GM12878 (cell line): ENCODE data around the gene COMMD1. TPM values are rescaled to one million over a fixed set of nuclear protein-coding genes. Genes with fewer than 3 reads are reported as not detected.

Source experiments
- ATAC-seq: fragments of 200-7000 bp; cut with Tn5 transposase; 3 replicates; pipeline ENCODE4 v1.9.1; 2020; ENCODE audit warnings: mild to moderate bottlenecking, moderate library complexity
- BruUV-seq: library from RNA; stranded (reverse); fragments of 400-500 nt; replicated peaks from 2 replicates; lab custom pipeline; 2021; lab: Mats Ljungman, UMichigan
- CTCF ChIA-PET: fragments of 300-600 bp; sonication (Branson Sonifier 250); formaldehyde crosslinking; extraction: SDS; loops from one replicate; lab custom pipeline; 2021; ENCODE audit warnings: inconsistent platforms; lab: Yijun Ruan, JAX
- POLR2A ChIA-PET: fragments of 350-600 bp; formaldehyde crosslinking; extraction: SDS; loops from one replicate; lab custom pipeline; 2021; ENCODE audit warnings: inconsistent platforms; lab: Charles Lee
- RAD21 ChIA-PET: fragments of 300-600 bp; sonication (Branson Sonifier 250); formaldehyde crosslinking; loops from one replicate; lab custom pipeline; 2023; ENCODE audit warnings: antibody characterized with exemption; ENCODE audit not compliant: unreplicated experiment; lab: Charles Lee
- SMC1A ChIA-PET: fragments of 300-600 bp; sonication (Branson Sonifier 250); formaldehyde crosslinking; loops from one replicate; lab custom pipeline; 2023; ENCODE audit not compliant: unreplicated experiment, uncharacterized antibody; lab: Charles Lee
- DNase-seq: peaks from one replicate; pipeline ENCODE4 v3.0.0-alpha.2; 2011; ENCODE audit warnings: low read depth, low spot score
- FAIRE-seq: peaks from 3 replicates; lab custom pipeline; 2011; peaks lifted over from hg19 to GRCh38; lab: Jason Lieb, UNC
- H2AFZ ChIP-seq: 2 replicates; pipeline ENCODE4 v1.6.0; 2011; ENCODE audit warnings: low read depth, low read length, control low read depth; ENCODE audit not compliant: control insufficient read depth
- H3K27ac ChIP-seq: 2 replicates; pipeline ENCODE4 v1.5.1; 2011; ENCODE audit warnings: control low read depth; ENCODE audit not compliant: control insufficient read depth, insufficient read depth
- H3K27me3 ChIP-seq, 2 experiments: replicated peaks in 1 of 2; 2 replicates each; pipeline versions ENCODE4 v1.6.0 to v1.6.1; 2011; ENCODE audit warnings: low read length in 1 of 2; ENCODE audit not compliant: control insufficient read depth in 2 of 2, insufficient read depth in 2 of 2
- H3K36me3 ChIP-seq, 2 experiments: 2 replicates each; pipeline ENCODE4 v1.5.1; 2011; ENCODE audit warnings: low read length in 1 of 2; ENCODE audit not compliant: control insufficient read depth in 2 of 2, insufficient read depth in 2 of 2
- H3K4me1 ChIP-seq: 2 replicates; pipeline ENCODE4 v1.6.1; 2011; ENCODE audit warnings: mild to moderate bottlenecking, low read length, moderate library complexity, mixed read lengths; ENCODE audit not compliant: control insufficient read depth, insufficient read depth
- H3K4me2 ChIP-seq: 2 replicates; pipeline ENCODE4 v1.6.0; 2011; ENCODE audit warnings: control low read depth; ENCODE audit not compliant: control insufficient read depth, insufficient read depth
- H3K4me3 ChIP-seq: fragments of 200-600 bp; sonication (generic); 2 replicates; pipeline ENCODE4 v1.5.1; 2016
- H3K79me2 ChIP-seq: 2 replicates; pipeline ENCODE4 v1.6.0; 2011; ENCODE audit warnings: low read length; ENCODE audit not compliant: control insufficient read depth, insufficient read depth
- H3K9ac ChIP-seq: 2 replicates; pipeline ENCODE4 v1.8.0; 2011; ENCODE audit warnings: low read length, control low read depth, mixed read lengths; ENCODE audit not compliant: control insufficient read depth, insufficient read depth
- H3K9me3 ChIP-seq: replicated peaks from 3 replicates; pipeline ENCODE4 v1.5.1; 2011; ENCODE audit warnings: mild to moderate bottlenecking, low read length; ENCODE audit not compliant: control insufficient read depth, insufficient read depth
- H4K20me1 ChIP-seq: 2 replicates; pipeline ENCODE4 v1.6.0; 2011; ENCODE audit not compliant: control insufficient read depth, insufficient read depth
- BMI1 ChIP-seq: fragments of 450-650 bp; IDR thresholded peaks from 2 replicates; pipeline ENCODE4 v1.6.1; 2016; ENCODE audit warnings: mild to moderate bottlenecking, moderate library complexity, borderline replicate concordance
- ESRRA ChIP-seq: IDR thresholded peaks from 2 replicates; pipeline ENCODE4 v1.6.1; 2012; ENCODE audit warnings: mild to moderate bottlenecking, low read length, improper control_type of control experiment
- FOXK2 ChIP-seq: fragments of 450-650 bp; IDR thresholded peaks from 2 replicates; pipeline ENCODE4 v1.6.1; 2017; ENCODE audit warnings: mild to moderate bottlenecking, moderate library complexity
- MYB ChIP-seq: fragments of 150-350 bp; IDR thresholded peaks from 2 replicates; pipeline ENCODE4 v1.6.1; 2014; ENCODE audit warnings: mild to moderate bottlenecking, low read depth, low read length, borderline replicate concordance
- PML ChIP-seq: IDR thresholded peaks from 2 replicates; pipeline ENCODE4 v1.6.1; 2012; ENCODE audit warnings: low read length, inconsistent platforms
- SIX5 ChIP-seq: IDR thresholded peaks from 2 replicates; pipeline ENCODE4 v1.6.1; 2011; ENCODE audit warnings: mild to moderate bottlenecking, low read depth, low read length, moderate library complexity; ENCODE audit not compliant: severe bottlenecking
- SPI1 ChIP-seq: IDR thresholded peaks from 2 replicates; pipeline ENCODE4 v1.6.1; 2011; ENCODE audit warnings: low read depth, mild to moderate bottlenecking, low read length, moderate library complexity, borderline replicate concordance; ENCODE audit not compliant: insufficient read depth
- TAF1 ChIP-seq: IDR thresholded peaks from 2 replicates; pipeline ENCODE4 v1.6.1; 2011; ENCODE audit warnings: mild to moderate bottlenecking, low read depth, low read length, borderline replicate concordance
- TCF7 ChIP-seq: IDR thresholded peaks from 2 replicates; pipeline ENCODE4 v1.6.1; 2014; ENCODE audit warnings: antibody characterized with exemption, borderline replicate concordance
- WGBS: methylation state at CpG from one replicate; pipeline ENCODE4 v1.1.6; 2016; ENCODE audit warnings: low lambda C conversion rate; ENCODE audit not compliant: insufficient replicate concordance, insufficient coverage; ENCODE audit errors: missing lambda C conversion rate; 5-methylcytosine and 5-hydroxymethylcytosine counted together
- in situ Hi-C: fragments of 300-500 bp; cut with MboI; formaldehyde crosslinking; loops from 9 replicates; pipeline ENCODE4 v1.14.3; 2018; ENCODE audit warnings: mixed read lengths
- intact Hi-C: fragments of 100-400 bp; cut with micrococcal nuclease; formaldehyde crosslinking; loops from one replicate; pipeline ENCODE4 v1.14.2; 2022; ENCODE audit not compliant: unreplicated experiment
- polyA plus RNA-seq, 11 experiments: library from polyadenylated mRNA; depleted of rRNA in 4 of 11; unstranded in 6 of 11; stranded (reverse) in 5 of 11; fragments of >200 nt; fragmentation: Nextera tagmentation in 4 of 11; fragmentation: Illumina TruSeq in 1 of 11; extraction: Ambion mirVana in 4 of 11; extraction: Trizol in 1 of 11; gene quantifications; 1 replicate in 1 of 11; 2 replicates in 10 of 11; pipeline versions ENCODE4 v1.2.1 to v1.2.3, GENCODE V29; 2011 to 2016; ENCODE audit warnings: inconsistent platforms in 2 of 11, missing spikeins in 2 of 11, low read depth in 1 of 11
- total RNA-seq, 4 experiments: library from RNA; depleted of rRNA in 3 of 4; stranded (reverse); fragments of >200 nt in 3 of 4; fragmentation: Illumina TruSeq in 1 of 4; extraction: Trizol in 1 of 4; gene quantifications; 2 replicates each; pipeline versions ENCODE4 v1.2.1 to v1.2.3, GENCODE V29; 2013 to 2021
- TF ChIP-seq, protein P1 (sequence below): fragments of 450-650 bp; formaldehyde crosslinking; IDR thresholded peaks from 2 replicates; pipeline ENCODE4 v1.4.0; 2020; ENCODE audit warnings: mild to moderate bottlenecking, moderate library complexity
- TF ChIP-seq, protein P2 (sequence below): fragments of 450-650 bp; IDR thresholded peaks from 2 replicates; pipeline ENCODE4 v1.6.1; 2017; ENCODE audit warnings: mild to moderate bottlenecking

COMMD1 gene
- total and polyA plus RNA-seq, 10 of the 15 experiments (the other 5 are each of a cell fraction or from before 2014, with no cell fraction given), result 39.7 to 210 (median 53.7) TPM

DNA sequence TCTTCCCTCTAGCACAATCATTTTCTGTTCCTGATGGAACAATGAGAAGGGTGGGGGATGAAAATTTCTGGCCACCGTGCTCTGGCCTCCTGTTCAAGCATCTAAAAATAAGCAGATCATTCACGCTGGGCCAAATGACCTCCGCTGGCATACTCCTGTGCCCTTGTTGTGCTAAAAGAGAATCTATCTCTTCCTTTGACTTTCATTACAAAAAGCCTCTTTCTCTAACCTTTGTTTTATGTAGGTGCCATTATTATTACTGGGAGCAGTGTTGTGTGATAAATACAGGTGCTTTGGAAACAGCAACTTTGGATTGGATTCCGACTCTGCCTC, 245.8 kb downstream of the COMMD1 start:
- in situ Hi-C loops (no loop called here), intact Hi-C loops (no loop called here)
- peaks cover 28% of the 10 kb centered on the region for H3K4me1 ChIP-seq
- FAIRE-seq, result no peak
- RAD21 ChIA-PET, result no interaction called here
- H3K79me2 ChIP-seq, result peaks cover 25% of the 10 kb centered on the region
- H3K4me3 ChIP-seq, result no peak overlapping the region
- H3K36me3 ChIP-seq, result no peaks in the 10 kb centered on the region; a peak in 1 of 4 replicates
- TF ChIP-seq SIX5 (no peak), FOXK2 (no peak), BMI1 (no peak), SPI1 (no peak), TAF1 (no peak), TCF7 (no peak), PML (no peak), ESRRA (no peak), MYB (no peak)
- TF ChIP-seq, protein P1, sequence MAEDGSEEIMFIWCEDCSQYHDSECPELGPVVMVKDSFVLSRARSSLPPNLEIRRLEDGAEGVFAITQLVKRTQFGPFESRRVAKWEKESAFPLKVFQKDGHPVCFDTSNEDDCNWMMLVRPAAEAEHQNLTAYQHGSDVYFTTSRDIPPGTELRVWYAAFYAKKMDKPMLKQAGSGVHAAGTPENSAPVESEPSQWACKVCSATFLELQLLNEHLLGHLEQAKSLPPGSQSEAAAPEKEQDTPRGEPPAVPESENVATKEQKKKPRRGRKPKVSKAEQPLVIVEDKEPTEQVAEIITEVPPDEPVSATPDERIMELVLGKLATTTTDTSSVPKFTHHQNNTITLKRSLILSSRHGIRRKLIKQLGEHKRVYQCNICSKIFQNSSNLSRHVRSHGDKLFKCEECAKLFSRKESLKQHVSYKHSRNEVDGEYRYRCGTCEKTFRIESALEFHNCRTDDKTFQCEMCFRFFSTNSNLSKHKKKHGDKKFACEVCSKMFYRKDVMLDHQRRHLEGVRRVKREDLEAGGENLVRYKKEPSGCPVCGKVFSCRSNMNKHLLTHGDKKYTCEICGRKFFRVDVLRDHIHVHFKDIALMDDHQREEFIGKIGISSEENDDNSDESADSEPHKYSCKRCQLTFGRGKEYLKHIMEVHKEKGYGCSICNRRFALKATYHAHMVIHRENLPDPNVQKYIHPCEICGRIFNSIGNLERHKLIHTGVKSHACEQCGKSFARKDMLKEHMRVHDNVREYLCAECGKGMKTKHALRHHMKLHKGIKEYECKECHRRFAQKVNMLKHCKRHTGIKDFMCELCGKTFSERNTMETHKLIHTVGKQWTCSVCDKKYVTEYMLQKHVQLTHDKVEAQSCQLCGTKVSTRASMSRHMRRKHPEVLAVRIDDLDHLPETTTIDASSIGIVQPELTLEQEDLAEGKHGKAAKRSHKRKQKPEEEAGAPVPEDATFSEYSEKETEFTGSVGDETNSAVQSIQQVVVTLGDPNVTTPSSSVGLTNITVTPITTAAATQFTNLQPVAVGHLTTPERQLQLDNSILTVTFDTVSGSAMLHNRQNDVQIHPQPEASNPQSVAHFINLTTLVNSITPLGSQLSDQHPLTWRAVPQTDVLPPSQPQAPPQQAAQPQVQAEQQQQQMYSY, result no peak
- TF ChIP-seq, protein P2, sequence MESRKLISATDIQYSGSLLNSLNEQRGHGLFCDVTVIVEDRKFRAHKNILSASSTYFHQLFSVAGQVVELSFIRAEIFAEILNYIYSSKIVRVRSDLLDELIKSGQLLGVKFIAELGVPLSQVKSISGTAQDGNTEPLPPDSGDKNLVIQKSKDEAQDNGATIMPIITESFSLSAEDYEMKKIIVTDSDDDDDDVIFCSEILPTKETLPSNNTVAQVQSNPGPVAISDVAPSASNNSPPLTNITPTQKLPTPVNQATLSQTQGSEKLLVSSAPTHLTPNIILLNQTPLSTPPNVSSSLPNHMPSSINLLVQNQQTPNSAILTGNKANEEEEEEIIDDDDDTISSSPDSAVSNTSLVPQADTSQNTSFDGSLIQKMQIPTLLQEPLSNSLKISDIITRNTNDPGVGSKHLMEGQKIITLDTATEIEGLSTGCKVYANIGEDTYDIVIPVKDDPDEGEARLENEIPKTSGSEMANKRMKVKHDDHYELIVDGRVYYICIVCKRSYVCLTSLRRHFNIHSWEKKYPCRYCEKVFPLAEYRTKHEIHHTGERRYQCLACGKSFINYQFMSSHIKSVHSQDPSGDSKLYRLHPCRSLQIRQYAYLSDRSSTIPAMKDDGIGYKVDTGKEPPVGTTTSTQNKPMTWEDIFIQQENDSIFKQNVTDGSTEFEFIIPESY, result no peak
- TF ChIP-seq, all 136 proteins: peak for 0
- ChIA-PET SMC1A (interaction anchor here (0.8 to 2.5 kb wide), 3 partner anchors 9 to 156 kb away, joined by 3 to 8 read pairs (median 3); no protein-coding TSS in a partner anchor), POLR2A (interaction anchor here (1.4 kb wide), 1 partner anchor 19 kb away, joined by 3 read pairs; no protein-coding TSS in a partner anchor), CTCF (interaction anchor here (1.3 to 2.1 kb wide), 2 partner anchors 49 to 158 kb away, joined by 3 to 9 read pairs; no protein-coding TSS in a partner anchor)
- H3K9me3 ChIP-seq, result peaks cover 2% of the 10 kb centered on the region; the same call in 1 of the 3 replicates
- H2AFZ ChIP-seq, result no peak overlapping the region
- no peaks in the 10 kb centered on the region for H4K20me1 ChIP-seq
- H3K4me2 ChIP-seq, result no peak overlapping the region
- H3K27ac ChIP-seq, result peak overlapping the region; percentile 91
- no peak overlapping the region for H3K9ac ChIP-seq
- DNase-seq (no peak), ATAC-seq (no peak)
- WGBS, result 95% methylated on average over 4 of the region's 4 CpGs
- BruUV-seq, result no TSS peak
- H3K27me3 ChIP-seq, result no peaks in the 10 kb centered on the region
